ENCODE results near the gene KCNC1. TPM values are rescaled to one million over a fixed set of nuclear protein-coding genes. Genes with fewer than 3 reads are reported as not detected.

Gene KCNC1
- total RNA-seq, 1 donor from 2014 or later, result 5.1 TPM

DNA sequence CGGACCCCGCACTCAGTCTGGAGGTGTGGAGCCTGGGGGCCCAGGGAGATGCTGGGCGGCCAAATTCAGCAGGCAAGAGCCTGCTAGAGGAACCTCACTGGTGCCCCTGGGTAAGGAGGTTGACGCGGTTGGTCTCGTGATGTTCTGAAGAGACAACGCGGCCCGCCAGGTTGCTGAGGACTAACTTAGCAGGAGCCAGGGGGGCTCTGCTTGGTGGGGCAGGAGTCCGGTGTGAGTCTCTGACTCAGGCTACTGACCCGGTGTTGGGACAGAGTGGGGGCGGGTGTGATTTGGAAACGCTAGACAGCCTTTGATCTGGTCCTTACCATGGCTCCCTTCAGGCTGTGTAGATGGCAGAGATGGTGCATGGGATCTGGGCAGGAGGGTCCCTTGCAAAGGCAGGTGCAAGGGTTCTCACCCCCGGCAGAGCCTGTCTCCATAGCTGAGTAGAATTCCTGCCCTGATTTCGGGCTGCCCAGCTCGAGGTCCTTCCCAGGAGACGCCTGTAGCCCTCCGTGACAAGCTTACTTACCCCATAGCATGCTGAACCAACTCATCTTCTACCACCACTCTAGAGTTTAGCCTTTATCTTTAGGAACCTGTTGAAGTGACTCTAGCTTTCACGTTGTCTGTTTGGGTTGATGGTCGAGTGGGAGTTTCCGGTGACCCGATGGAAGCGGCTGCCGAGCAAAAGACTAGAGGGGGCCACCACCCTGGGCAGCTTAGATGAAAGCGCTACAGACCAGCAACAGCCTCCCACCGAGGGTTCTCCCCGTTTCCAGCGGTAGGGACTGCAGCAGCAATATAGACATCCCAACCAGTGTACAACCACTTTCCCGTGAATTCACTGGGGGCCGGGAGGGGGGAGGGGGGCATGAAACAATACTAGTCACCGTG, 38.4 kb downstream of the KCNC1 start:
- no peak for DNase-seq (ENCODE audit: low spot score)

DNA sequence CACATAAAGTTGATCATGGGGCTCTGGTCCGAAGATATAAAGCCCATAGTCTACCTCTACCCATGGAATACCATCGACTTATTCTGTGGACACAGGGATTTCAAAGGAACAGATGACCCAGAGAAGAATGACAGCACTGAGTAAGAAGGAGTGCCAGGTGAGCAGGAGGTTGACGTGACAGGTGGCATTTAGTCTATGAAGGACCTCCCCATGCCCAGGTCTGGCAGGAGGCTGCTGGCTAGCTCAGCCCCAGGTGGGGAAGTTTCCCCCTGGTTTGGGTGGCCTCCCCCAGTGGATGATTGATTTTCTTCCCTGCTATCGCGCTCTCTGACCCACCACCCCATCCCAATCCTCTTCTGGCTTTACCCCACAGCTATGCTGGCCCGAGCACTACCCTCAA, 39.1 kb downstream of the KCNC1 start:
- DNase-seq (ENCODE audit: low spot score), result no peak

DNA sequence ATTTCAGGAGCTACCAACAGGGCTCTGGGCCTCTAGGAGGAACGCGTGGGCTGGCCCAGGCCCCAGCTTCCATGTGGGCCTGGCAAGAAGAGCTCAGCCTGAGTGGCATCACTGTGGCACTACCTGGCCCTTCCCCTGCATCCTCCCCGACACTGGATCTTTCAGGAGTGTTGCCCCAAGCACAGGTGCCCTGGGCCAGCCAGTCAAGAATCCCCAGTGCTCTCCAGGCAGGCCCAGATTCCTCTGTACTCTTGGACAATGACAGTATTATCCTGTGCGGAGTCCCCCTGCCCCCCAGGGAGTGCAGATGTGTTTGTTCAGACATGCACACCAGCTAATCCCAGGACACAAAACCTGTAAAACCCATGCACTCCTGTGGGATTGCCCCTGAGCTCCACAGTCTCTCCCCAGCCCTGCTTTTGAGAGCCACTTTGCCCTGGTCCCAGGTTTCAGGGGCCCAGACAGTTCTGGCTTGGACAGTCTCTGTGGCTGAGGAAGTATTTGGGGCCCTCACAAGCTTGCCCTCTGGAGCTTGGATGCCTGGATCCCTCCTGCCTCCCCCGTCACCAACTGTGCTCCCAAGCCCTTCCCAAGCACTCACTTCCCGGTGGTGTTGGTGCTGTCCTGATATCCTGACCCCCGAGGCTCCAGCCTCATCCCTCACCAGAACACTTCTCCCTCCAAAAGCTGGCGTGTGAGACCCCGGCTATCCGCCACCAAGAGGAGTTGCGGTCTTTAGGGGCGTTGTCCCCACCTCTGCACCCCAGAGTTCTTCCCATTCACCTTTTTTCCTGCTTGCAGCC, 39.9 kb downstream of the KCNC1 start:
- DNase-seq (ENCODE audit: low spot score), result no peak

DNA sequence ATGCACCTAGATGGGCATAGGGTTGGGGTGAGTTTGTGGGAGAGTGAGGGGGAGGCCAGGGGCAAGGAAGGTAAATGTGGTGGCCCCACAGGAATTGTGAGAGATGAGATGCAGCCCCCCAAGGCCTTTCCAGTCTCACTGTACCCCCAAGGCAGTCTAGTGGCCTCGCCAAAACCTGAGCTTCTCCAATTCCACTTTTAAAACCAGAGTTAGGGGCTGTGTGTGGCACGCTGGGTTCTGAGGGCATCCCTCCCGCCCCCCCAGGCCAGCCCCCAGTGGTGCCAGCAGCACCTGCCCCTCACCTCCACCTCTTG, 40.4 kb downstream of the KCNC1 start:
- no peak for DNase-seq (ENCODE audit: low spot score)

DNA sequence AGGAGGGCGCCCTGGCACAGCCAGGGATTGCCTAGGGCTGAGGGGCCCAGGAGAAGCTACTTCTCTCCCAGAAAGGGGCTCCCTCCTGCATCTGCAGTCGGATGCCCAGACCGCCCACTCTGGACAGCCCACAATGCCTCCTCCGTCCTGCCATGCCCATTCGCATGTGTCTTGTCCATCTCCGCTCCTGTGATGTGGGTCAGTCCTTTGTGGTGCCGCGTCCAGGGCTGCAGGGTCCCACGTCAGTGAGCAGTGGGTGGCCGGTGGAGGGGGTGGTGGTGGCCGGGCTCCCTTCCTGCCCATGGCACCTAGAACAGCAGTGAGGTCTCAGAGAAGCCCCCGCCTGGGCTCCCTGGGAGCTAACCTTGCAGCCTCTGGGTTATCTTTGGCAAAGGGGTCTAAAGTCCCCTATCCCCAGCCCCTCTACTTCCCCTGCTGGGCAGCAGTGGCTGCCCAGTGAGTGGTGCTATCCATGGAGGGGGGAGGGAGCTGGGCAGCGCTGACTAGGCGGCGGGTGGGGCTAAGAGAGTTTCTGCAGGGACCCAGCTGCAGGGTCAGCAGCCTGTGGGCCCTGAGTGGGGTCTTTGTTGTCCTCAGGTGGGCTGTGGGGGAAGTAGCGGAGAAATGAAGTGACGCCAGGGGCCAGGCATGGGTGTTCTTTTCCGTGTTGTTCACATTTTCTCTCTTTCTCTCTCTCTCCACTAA, 41.1 kb downstream of the KCNC1 start:
- DNase-seq (ENCODE audit: low spot score), result no peak

DNA sequence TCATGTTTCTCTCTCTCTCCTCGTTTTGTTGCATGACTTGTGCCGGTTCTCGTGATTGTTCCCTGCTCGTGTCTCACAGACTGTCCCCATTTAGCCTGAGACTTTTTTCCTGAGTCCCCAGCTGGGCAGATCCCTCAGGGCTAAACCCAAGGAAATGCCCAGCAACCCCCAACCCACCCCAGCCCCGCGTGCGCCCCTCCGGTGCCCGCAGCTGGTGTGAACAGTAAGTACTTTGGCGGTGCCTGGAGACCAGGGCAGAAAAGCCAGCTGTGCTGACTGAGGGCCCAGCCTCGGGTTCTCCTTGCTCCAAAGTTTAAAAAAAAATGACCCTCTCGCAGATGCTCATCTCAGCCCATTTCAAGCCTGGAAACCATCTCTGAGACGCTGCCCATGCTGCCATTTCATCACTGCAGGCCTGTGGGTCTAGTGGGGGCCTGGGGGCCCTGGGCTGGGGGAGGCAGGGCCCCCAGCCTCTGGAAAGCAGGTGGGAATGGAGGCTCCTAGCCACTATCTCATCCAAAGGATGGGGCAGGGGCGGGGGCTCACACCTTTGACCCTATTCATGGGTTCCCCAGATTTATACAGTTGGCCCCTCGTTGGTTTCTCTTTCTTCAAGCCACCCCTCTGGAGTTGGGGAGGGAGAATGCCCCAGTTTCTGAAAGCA, 41.8 kb downstream of the KCNC1 start:
- DNase-seq (ENCODE audit: low spot score), result no peak

DNA sequence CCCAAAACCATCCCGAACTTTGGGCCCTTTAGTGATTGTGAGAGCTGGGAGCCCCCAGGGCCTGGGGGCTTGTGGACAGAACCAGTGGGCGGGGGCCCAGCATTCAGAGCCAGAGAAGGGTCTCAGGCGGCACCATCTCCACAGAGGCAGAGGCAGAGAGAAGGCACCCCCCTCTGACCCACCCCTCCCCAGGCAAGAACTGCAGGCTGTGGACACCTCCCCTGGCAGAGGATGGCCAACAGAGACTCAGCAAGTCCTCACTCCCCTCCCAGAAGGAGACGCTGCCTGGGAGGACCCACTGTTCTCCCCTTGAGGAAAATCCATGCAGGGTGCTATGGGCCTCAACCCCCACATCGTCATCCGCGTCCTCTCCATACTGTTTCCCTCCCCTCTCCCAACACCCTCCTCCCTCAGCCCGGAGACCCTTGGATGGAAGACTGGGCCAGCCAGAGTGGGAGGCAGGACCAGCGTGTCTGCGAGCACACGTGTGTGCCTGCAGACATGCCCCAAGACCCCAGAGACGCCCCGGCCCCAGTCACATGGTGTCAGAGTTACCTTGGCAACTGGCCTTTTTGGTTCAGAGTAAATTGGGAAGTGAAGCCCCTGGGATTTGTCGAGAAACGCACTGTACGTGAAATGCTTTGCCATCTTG, 42.6 kb downstream of the KCNC1 start:
- DNase-seq (ENCODE audit: low spot score), result no peak

DNA sequence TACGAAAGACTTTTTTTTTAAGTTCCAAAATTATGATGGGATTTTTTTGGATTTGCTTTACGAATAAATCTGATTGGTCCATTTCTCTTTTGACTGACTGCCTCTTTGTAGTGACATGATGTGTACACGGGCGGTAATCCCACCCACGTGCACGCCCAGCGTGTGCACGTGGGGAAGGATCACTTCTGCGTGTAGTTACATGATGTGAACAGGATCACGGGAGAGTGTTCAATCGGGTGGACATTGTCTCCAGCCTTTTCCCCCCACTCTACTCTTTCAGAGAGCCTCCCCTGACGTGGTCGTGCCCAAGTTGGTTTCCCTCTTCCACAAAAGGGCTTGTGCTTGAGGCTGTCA, 43.1 kb downstream of the KCNC1 start:
- no peak for DNase-seq (ENCODE audit: low spot score)

DNA sequence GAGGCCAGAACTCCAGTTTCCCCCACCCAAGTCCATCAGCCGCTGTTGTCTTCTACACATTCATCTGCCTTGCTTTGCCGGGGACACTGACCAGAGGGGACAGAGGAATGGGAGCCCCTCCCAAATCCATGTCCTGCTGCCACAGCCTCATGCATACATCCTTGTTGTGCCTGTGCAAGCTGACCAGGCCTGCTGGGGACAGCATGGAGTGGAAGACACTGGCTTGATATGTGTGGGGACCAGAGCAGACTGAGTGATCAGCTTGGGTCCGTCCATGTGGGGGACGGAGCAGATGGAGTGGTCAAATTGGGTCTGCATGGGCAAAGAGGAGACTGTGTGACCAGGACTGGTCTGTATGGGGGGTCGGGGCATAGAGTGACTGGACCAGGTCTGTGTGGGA, 43.8 kb downstream of the KCNC1 start:
- DNase-seq (ENCODE audit: low spot score), result no peak

DNA sequence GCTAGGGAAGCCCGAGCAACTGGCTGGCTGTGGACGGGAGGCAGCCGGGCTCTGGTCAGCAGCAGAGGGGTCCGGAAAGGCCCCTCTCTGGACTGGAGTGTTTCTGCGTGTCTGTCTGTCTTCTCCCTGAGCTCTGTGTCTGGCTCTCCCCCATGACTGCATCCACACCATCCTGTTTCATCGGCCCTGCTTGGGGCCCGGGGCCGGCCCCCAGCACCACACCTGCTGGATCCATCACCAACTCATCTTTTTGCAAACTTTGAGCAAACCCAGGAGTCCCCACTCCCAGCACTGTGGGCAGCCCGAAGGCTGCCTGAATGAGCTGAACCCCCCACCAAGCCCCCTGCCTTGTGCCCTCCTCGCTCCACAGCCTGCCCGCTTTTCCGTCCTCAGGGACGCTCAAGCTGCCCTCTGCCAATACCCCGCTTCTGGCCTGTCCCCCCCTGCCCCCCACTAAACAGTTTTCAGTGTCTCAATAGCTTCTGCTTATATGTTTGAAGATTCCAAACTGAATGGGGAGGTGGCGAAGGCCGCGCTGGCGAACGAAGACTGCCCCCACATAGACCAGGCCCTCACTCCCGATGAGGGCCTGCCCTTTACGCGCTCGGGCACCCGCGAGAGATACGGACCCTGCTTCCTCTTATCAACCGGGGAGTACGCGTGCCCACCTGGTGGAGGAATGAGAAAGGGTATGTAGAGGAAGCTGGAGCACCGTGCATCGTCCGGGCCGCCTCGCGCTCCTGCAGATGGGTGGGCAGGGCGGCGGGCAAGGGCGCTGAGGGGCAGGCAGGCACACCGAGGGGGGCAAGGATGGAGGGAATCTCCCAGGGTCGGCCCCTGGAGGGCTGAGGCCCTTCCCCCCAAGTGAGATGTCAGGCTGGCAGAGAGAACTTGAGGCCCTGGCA, 44.6 kb downstream of the KCNC1 start:
- no peak for DNase-seq (ENCODE audit: low spot score)

DNA sequence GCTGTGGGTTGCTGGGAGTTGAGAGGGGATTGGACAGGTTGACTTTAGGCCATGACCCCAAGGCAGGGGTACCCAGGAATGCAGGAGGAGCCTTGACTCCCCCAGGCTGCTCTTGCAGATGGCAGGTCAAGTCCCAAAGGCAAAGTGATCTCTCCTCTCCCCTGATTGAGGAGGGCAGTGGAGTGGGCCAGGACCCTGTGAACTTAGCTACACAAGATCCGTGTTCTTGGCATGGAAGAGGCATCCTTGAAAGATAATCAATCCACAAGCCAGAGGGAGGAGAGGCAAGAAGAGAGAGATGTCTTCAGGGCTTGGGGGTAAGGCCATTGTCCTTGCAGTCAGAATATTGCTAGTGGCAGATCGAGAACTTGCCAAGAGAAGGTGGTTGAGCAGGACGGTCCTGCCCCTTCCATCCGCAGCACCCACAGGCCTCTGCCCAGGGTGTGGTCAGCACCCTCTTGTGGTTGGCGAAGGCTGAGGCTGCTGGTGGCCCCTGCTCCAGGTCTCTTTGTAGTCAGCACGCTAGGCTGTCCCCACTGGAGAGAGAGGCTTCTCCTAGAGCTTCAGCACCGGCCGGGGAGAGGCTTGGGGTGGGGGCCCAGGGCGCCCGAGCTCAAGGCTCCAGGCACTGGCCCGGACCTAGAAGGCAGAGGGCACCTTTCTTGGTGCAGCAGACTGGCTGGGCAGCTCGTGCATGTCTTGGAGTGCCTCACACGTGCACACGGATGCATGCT, 45.4 kb downstream of the KCNC1 start:
- DNase-seq (ENCODE audit: low spot score), result no peak

DNA sequence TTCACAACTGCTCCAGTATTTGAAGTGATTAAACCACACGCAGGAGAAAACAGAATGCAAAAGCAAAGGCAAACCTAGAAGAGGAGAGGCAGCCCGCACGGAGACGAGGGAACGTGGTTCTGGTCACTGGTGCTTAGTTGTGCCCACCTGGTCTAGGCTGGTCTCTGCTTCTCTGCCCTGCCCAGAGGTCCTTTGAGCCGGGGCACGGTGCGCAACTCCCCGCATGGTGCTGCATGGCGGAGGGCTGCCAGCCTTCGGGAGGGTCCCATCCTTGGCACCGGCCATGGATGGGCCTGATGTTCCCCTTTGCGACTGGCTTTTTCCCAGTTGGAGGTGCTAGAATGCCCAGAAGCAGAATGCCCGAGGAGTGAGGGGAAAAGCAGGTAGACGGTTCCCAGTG, 46.1 kb downstream of the KCNC1 start:
- no peak for DNase-seq (ENCODE audit: low spot score)

DNA sequence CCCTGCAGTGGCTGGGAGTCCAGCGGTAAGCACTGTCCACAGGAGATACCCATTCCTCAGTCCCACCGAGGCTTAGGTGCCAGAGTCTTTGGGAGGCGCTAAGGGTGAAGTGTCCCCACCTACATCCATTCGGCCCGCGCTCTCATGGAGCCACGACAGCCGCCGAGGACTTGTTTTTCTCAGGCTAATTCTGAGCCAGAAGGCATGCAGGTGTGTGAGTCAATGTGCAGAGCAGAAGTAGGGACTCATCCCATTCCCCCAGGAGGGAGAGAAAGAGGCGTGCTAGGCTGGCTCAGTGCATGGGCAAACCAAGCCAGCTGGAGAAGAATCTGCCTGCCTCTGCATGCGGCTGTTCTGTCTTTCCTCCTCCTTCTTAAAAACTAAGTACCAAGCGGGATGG, 46.6 kb downstream of the KCNC1 start:
- DNase-seq (ENCODE audit: low spot score), result no peak

DNA sequence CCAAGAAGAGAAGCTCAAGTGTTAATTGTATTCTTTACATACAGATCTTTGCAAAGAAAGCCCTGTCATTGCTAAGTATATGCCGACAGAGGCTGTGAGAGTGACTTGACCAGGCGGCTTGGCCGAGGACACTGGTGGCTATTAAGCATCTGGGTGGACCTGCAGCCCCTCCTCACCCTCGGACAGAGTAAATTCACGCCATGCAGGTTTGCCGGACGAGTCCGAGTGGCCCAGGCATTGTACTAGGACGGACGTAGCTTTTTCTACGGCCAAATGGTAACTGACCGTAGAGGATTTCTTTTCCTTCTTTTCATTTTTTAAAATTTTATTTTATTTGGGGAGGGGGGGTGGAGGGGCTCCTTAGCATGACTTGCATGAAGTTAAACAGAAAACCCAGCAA, 47.0 kb downstream of the KCNC1 start:
- no peak for DNase-seq (ENCODE audit: low spot score)

DNA sequence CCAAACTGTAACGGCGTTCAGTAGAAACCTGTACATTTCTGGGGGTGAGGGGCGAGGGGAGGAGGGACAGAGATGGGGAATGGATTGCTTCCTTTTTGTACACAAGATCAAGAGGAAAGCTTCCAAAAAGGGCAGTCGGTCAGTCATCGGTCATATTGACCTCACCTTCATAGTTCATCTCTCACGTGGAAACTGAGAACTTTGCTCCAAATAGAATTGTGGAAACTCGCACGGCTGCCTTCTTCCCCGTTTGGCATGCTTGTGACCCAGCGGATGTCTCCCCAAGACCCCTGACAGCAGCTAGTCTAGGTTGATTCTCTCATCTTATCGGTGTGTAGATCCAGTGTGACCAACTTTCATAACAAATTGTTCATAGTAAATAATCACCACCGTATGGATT, 47.6 kb downstream of the KCNC1 start:
- no peak for DNase-seq (ENCODE audit: low spot score)

DNA sequence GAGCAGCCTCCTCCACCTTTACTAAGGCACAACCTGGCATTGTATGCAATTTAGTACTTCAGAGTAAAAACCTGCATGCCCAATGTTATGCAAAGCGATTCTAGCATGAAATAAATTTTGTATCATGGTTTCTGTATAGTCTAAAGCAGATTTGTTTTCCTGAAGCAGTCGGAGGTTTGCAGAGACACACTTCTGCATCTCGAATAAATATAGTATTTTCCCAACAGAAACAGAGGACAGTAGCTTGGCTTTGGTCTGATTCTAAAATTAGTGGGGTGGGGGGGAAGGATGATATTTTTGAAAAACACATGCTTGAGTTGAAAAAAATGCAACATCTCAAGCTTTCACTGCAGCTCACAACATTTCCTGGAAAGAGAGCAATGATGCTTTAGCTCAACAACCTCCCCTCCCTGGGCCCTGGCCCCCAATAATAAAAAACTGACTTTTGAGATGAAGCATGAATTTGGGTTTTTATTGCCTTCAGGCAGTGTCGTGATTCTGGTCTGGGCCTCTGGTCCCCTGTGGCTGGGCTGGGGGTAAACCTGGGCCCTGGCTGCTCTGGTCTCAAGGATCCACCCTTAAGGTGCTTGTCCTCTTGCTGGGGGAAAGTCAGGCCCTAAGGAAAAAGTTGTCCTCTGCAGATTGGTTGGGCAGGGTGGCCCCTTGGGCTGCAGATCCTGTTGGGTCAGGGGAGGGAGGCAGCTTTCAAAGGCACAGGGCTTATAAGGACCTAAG, 48.2 kb downstream of the KCNC1 start:
- no peak for DNase-seq (ENCODE audit: low spot score)

DNA sequence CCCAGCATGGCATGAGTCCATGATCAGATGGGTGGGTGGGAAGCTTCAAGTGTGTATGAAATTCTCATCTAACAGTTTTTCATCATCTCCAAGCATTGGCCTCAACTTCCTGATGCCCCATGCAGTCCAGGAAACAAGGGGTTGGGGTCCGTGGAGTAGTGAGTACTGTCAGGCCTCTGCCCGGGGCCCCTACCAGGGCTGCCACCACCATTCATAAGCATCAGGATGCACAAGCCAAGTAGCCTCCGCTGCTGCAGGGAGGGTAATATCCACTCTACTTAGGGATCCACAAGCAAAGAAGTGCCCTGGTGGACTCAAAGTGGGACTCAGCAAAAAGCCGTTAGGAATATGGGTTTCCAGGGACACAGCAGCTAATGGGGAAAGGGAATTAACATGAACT, 49.3 kb downstream of the KCNC1 start:
- DNase-seq (ENCODE audit: low spot score), result no peak

DNA sequence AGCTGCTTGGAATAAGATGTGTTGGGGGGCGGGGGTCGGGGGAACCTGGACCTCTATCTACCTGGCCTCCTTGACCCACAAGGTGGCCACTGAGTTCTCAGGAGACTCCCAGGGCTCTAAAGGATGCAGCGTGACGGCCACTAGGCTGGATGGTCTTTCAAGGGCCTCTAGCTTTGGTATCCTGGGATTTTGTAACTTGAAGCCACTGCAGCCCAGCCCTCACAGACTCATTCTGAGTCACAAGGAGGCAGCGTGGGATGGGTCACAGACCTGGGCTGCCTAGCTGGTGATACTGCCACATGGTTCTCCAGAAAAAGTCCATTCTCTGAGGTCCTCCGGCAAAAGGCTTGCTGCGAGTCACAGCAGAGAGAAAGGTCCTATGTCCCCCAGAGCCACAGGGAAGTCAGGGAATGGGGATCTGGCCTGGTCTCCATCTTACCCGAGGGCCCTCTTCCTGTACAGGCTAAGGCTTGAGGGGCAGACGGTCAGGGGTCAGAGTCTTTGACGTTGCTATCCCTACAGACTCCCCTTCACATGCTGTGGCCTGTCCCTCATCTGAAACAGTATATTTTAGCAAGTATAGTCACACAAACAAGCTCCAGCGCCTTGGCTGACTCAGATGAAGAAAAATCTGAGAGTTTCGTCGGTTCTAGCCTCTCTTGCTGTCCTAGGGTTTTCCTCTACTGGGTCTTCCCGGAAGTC, 52.4 kb downstream of the KCNC1 start:
- no peak for DNase-seq (ENCODE audit: low spot score)
